Middle frontal gyrus (tissue), 1 donor: Measurements from ENCODE around the gene DKK1.

Experiments used
- DNase-seq: peaks from one replicate; pipeline ENCODE4 v3.0.0-alpha.2; 2015; ENCODE audit warnings: low spot score; ENCODE audit errors: extremely low spot score

The DKK1 gene

DNA sequence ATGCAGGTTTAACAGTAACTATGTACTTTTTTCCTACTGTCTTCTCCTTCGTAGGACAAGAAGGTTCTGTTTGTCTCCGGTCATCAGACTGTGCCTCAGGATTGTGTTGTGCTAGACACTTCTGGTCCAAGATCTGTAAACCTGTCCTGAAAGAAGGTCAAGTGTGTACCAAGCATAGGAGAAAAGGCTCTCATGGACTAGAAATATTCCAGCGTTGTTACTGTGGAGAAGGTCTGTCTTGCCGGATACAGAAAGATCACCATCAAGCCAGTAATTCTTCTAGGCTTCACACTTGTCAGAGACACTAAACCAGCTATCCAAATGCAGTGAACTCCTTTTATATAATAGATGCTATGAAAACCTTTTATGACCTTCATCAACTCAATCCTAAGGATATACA, 2.4 kb downstream of the DKK1 start:
- no peak for DNase-seq

- DNase-seq: no peak
These were observed 4.1 kb downstream of the DKK1 start for GRCh38 chr10:52318136-52318701.

DNA sequence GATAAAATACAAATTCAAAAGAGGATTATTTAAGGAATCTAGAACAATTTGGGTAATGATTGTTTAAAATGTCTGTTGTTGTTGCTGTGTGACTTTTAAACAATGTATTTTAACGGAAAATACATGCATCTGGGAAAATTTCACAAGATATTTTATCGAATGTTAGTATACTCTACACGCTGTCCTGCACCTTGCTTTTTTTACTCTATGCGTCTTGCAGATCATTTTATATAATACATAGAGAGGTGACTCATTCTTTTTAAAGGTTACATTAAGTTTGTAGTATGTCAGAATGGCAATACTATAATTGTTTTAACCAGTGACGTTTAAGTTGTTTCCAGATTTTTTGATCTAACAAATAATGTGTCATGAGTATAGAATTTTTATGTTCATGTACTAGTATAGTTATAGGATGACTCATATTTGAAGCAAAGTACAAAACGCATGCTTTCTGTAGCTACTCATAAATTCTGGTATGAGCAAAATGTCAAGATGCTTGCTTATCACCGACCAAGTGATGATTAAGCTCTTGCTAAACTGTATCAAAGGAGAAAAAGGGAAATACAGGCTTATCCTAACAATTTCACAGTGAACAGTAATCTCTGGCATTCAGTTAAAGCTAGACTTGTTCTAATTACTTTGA, 4.9 kb downstream of the DKK1 start:
- DNase-seq: no peak

GRCh38 chr10:52319926-52320325, 5.8 kb downstream of the DKK1 start:
- no peak for DNase-seq

GRCh38 chr10:52322323-52322722, 8.2 kb downstream of the DKK1 start:
- no peak for DNase-seq

DNA sequence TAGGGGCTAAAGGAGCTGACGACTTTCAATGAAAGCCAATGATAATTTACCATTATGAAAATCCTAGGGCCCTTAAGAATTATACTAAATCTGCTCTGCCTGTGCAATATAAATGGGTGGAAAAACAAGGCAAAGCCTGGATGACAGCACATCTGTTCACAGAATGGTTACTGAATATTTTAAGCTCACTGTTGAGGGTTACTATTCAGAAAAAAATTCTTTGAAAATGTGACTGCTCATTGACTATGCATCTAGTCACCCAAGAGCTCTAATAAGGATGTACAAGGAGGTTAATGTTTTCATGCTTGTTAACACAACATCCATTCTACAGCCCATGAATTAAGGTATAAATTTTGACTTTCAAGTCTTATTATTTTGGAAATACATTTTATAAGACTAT, 8.9 kb downstream of the DKK1 start:
- no peak for DNase-seq

- DNase-seq: no peak
These were observed 12.3 kb downstream of the DKK1 start for GRCh38 chr10:52326382-52326781.

- DNase-seq: no peak
These were observed 17.7 kb downstream of the DKK1 start for GRCh38 chr10:52331638-52332364.

DNA sequence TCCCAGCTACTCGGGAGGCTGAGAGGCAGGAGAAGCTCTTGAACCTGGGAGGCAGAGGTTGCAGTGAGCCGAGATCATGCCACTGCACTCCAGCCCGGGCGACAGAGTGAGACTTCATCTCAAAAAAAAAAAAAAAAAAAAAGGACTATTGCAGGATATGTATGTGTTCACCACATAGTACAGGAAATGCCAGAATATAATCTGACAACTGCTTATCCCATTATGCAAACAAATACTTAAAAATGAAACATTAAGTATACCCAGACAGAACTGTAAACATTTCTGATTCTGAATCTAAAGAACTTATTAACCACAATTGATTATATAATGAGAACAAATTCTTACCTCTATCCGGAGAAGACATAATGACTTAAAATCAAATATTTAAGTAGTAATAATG, 18.7 kb downstream of the DKK1 start:
- DNase-seq: no peak

DNA sequence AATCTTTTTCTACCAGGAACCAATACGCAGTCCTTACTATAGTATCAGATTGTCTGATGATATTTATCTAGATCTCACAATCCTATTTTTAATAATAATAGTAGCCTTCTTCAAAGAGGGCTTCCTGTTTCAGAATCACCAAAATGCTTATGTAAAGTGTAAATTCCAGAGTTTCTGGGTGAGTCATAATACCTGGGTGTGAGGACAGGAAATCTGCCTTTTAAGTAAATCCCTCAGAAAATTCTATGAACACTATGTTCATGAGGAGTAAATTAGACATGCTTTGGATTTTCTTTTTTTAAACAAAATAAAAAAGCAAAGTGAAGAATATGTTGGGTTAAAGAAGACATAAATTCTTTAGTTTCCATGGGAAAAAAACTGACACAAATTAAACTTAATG, 20.5 kb downstream of the DKK1 start:
- DNase-seq: no peak

- no peak for DNase-seq
These were observed 21.6 kb downstream of the DKK1 start for GRCh38 chr10:52335665-52336064.

DNA sequence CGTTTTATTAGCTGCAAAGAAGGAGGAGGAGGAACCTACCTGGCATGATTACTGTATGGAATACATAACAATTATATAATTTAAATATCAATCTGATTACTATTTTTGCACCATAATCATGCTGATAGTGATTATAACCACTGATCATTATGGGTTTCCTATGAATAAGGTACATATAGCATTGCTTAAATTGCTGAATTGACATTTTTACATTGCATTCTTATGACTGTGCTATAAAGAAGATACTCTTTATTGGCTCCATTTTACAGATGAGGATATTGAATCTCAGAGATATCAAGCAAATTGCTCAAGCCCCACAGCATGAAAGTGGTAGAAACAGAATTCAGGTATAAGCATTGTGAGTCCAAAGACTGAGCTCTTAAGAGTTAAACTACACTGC, 23.1 kb downstream of the DKK1 start:
- DNase-seq: no peak

DNA sequence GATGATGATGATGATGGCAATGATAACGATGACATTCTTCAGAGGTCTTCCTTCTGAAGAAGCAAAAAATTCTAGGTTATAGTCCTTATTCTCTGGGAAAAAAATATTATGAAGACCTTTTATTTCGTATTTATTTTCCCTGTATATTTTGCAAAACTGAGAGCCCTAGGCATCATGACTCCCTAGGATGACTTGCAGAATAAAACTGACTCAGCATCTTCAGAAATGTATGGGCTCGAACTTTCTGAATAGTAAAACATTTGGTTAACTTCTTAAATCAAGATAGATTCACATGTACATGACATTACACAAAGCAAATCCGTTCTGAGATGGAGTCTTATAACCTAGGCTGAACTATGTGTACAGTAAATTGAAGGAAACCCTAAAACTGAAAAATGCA, 29.4 kb downstream of the DKK1 start:
- no peak for DNase-seq

GRCh38 chr10:52346394-52347326, 32.6 kb downstream of the DKK1 start:
- no peak for DNase-seq

DNA sequence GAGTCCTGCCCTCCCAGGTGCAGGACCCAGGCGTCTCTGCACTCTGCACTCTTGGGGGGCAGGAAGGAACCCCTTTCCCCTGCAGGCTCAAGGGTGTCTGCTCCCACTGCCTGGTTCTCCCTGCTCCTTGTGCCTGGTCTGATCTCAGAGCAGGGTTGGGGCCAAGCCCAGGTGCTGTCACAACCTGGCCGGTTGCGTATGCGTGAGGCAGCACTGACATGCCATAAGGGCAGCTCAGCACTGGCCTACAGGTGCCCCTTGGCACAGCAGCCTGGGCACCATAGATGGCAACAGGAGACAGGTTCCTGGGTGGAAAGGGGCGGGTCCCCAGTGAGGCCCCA, 33.2 kb downstream of the DKK1 start:
- no peak for DNase-seq

GRCh38 chr10:52348037-52348564, 34.0 kb downstream of the DKK1 start:
- no peak for DNase-seq

GRCh38 chr10:52351914-52352330, 37.8 kb downstream of the DKK1 start:
- no peak for DNase-seq

DNA sequence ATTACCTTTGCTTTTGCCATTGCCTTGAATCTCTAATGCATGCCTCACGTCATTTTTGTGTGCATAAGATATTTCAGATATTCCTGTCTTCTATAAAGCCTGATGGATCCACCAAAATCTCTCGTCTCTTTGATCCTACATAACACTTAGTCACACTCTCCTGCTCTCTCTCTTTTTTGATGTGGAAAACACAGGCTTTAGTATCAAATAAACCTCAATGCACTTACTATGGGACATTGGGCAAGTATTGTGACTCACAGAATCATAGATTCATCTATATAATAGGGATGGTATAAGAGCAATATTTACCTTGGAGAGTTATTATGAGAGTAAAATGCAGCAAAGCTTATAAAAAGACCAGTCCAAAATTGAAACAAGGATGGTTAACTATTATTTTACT, 39.1 kb downstream of the DKK1 start:
- DNase-seq: no peak

- no peak for DNase-seq
These were observed 39.9 kb downstream of the DKK1 start for GRCh38 chr10:52353960-52354394.

DNA sequence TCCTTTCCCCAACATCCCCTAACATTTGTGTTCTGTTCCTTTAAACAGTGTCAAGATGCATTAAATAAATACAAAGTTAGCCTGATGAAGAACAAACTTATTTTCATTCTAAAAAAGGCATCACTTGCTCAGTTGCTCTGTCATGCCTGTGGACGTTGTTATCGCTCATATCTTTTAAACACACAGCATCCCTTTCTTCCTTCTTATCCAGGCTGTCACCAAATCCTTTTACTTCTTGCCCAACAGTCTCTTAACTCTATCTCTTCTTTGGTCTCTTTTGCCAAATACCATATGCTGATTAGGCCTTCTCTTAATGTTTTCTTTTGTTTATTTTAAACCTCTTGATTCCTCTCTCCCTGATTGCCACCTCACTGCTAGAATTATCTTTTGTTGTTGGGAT, 43.9 kb downstream of the DKK1 start:
- DNase-seq: no peak

GRCh38 chr10:52359441-52359840, 45.4 kb downstream of the DKK1 start:
- no peak for DNase-seq
